Measurements from ENCODE around the gene PADI1.

- TF ChIP-seq MAX (IDR thresholded peaks at IDR 0.05; ENCODE audit: low read depth, low read length) = no peak
- no peak for TF ChIP-seq CTCF (IDR thresholded peaks at IDR 0.05; ENCODE audit: low read depth, low read length)
These were observed 61.0 kb downstream of the PADI1 start for GRCh38 chr1:17265950-17266349.
